Suprapubic skin (tissue), 4 donors: ENCODE data around the gene OGA.

Source experiments
- CTCF ChIP-seq, 2 donors: fragments of 200-600 bp in 1 of 2; fragments of 450-650 bp in 1 of 2; sonication (generic) in 1 of 2; IDR thresholded peaks; one replicate each; pipeline ENCODE4 v1.5.1; 2016 to 2019; ENCODE audit warnings: antibody characterized with exemption in 2 of 2, mild to moderate bottlenecking in 1 of 2, moderate library complexity in 1 of 2
- EP300 ChIP-seq: sonication (generic); formaldehyde crosslinking; IDR thresholded peaks from one replicate; pipeline ENCODE4 v1.6.1; 2017; ENCODE audit warnings: antibody characterized with exemption
- POLR2A ChIP-seq, 2 donors: fragments of 450-650 bp; IDR thresholded peaks; one replicate each; pipeline ENCODE4 v1.6.1; 2017; ENCODE audit warnings: antibody characterized with exemption in 2 of 2, mild to moderate bottlenecking in 2 of 2, moderate library complexity in 2 of 2
- POLR2AphosphoS5 ChIP-seq, 3 donors: sonication (generic); formaldehyde crosslinking; IDR thresholded peaks; one replicate each; pipeline ENCODE4 v1.6.1; 2017; ENCODE audit warnings: antibody characterized with exemption in 3 of 3

DNA sequence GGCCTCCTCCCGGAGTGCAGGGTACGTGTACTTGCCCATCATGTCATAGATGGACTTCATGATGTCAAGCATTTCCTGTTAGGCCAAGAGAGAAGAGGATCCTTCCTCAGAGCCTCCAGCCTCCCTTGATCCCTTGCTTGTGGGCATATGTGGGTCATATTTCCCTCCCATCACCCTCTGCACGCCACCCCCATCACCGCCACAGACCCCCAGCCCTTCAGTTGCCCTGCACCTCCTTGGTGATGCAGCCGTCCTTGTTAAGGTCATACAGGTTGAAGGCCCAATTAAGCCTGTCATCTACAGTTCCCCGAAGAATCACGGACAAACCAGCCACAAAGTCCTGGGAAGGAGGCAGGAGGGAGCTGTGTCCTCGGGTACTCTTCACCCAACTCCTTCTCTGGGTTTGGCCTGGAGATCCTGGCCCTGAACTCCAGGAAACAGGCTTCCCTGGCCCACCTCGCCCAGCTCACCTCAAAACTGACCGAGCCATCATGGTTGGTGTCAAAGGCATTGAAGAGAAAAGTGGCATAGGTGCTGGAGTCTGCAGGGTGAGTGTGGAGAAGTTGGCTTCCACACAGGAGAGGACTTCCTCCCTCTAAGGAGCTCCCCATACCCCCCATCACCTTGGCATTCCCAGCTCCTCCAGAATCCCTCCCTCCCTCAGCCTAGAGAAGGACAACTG is 9.8 kb upstream of the OGA start:
- TF ChIP-seq EP300 (no peak), CTCF (IDR thresholded peaks at IDR 0.05) (no peak), POLR2A (IDR thresholded peaks at IDR 0.05) (no peak), POLR2AphosphoS5 (IDR thresholded peaks at IDR 0.05) (no peak)
